Measurements from ENCODE around the gene TYW5. TPM values are rescaled to one million over a fixed set of nuclear protein-coding genes. Genes with fewer than 3 reads are reported as not detected.
A peak's percentile ranks its signal among the peaks of the same experiment; 100 is the strongest.

Gene TYW5
- total and polyA plus RNA-seq, 2 of the 13 experiments (the other 11 are each of a cell fraction or from before 2014, with no cell fraction given) = 8.3 to 14.6 TPM

- no peak overlapping the region for H3K27ac ChIP-seq (ENCODE audit: extremely low read length, insufficient read depth, low read length)
- no peak overlapping the region for H2AFZ ChIP-seq (ENCODE audit: low read length)
- H3K9me3 ChIP-seq (ENCODE audit: low read length) = no peaks in the 10 kb centered on the region
- no peak for DNase-seq (ENCODE audit: low spot score)
- no peak for ATAC-seq
- 81% methylated on average over 2 of the region's 2 CpGs for WGBS (ENCODE audit: low lambda C conversion rate)
- no TSS peak for BruUV-seq (replicated peaks)
- CTCF ChIA-PET (ENCODE audit: low intra/inter-chr PET ratio, low total read pairs) = no interaction called here
- H3K27me3 ChIP-seq (ENCODE audit: control insufficient read depth in 1 of 2, insufficient read depth in 2 of 2, low read length in 2 of 2) = no peaks in the 10 kb centered on the region
- no peaks in the 10 kb centered on the region for H4K20me1 ChIP-seq (ENCODE audit: insufficient read depth, low read length)
- TF ChIP-seq TOPORS (CRISPR knock-in tag; IDR thresholded peaks at IDR 0.05) (no peak), IRF2 (CRISPR knock-in tag; IDR thresholded peaks at IDR 0.05) (no peak), U2AF1 (optimal IDR thresholded peaks at IDR 0.05; ENCODE audit: low read depth, low read length) (no peak), ZNF629 (CRISPR knock-in tag; conservative IDR thresholded peaks at IDR 0.05) (0 out of 2 replicates have a peak, but pooled peaks have one; percentile 41), HOMEZ (CRISPR knock-in tag; IDR thresholded peaks at IDR 0.05; ENCODE audit: low read depth) (no peak), ZNF879 (CRISPR knock-in tag; IDR thresholded peaks at IDR 0.05) (no peak)
- FAIRE-seq = no peak
- H3K4me2 ChIP-seq (ENCODE audit: low read depth, low read length) = no peak overlapping the region
- H3K4me3 ChIP-seq (replicated peaks in 1 of 3; ENCODE audit: insufficient read depth in 1 of 3, low read depth in 2 of 3, low read length in 3 of 3) = no peak overlapping the region
- peaks cover 5% of the 10 kb centered on the region for H3K4me1 ChIP-seq (ENCODE audit: insufficient read depth, low read length)
- no peaks in the 10 kb centered on the region for H3K36me3 ChIP-seq (replicated peaks in 1 of 2; ENCODE audit: control insufficient read depth in 1 of 2, insufficient read depth in 2 of 2, low read length in 2 of 2)
- POLR2A ChIA-PET = no interaction called here
- no peak overlapping the region for H3K9ac ChIP-seq (ENCODE audit: insufficient read depth, low read depth, low read length)
- intact Hi-C loops (cut with micrococcal nuclease; ENCODE audit: unreplicated experiment) (loop anchor here (2.0 to 10.0 kb wide), 5 partner anchors 93 to 420 kb away; no protein-coding TSS in a partner anchor), in situ Hi-C loops (cut with HindIII; ENCODE audit: extremely low pct_ligation_motif_present, low pct_unique_long_range_greater_than_20kb) (loop anchor here (10.0 kb wide), 1 partner anchor 320 kb away; the partner anchor contains the start of gene SPATS2L)
- no peaks in the 10 kb centered on the region for H3K79me2 ChIP-seq (ENCODE audit: insufficient read depth, low read length)
Observed at GRCh38 chr2:199984755-199985154, 29.5 kb upstream of the TYW5 start.

- Histone ChIP-seq H3K79me2 (ENCODE audit: insufficient read depth, low read length) (no peaks in the 10 kb centered on the region), H3K27me3 (ENCODE audit: control insufficient read depth in 1 of 2, insufficient read depth in 2 of 2, low read length in 2 of 2) (no peaks in the 10 kb centered on the region), H4K20me1 (ENCODE audit: insufficient read depth, low read length) (no peaks in the 10 kb centered on the region), H3K4me1 (ENCODE audit: insufficient read depth, low read length) (peaks cover 7% of the 10 kb centered on the region), H3K4me2 (ENCODE audit: low read depth, low read length) (no peak overlapping the region), H3K9ac (ENCODE audit: insufficient read depth, low read depth, low read length) (no peak overlapping the region), H3K9me3 (ENCODE audit: low read length) (no peaks in the 10 kb centered on the region), H3K36me3 (replicated peaks in 1 of 2; ENCODE audit: control insufficient read depth in 1 of 2, insufficient read depth in 2 of 2, low read length in 2 of 2) (no peaks in the 10 kb centered on the region), H3K4me3 (replicated peaks in 1 of 3; ENCODE audit: insufficient read depth in 1 of 3, low read depth in 2 of 3, low read length in 3 of 3) (no peak overlapping the region), H2AFZ (ENCODE audit: low read length) (no peak overlapping the region), H3K27ac (ENCODE audit: extremely low read length, insufficient read depth, low read length) (no peak overlapping the region)
- 62% methylated on average over 4 of the region's 4 CpGs for WGBS (ENCODE audit: low lambda C conversion rate)
- DNase-seq (ENCODE audit: low spot score) (no peak), ATAC-seq (no peak), FAIRE-seq (no peak)
- intact Hi-C loops (cut with micrococcal nuclease; ENCODE audit: unreplicated experiment) (loop anchor here (2.0 to 10.0 kb wide), 3 partner anchors 319 to 421 kb away; no protein-coding TSS in a partner anchor), in situ Hi-C loops (cut with HindIII; ENCODE audit: extremely low pct_ligation_motif_present, low pct_unique_long_range_greater_than_20kb) (loop anchor here (10.0 kb wide), 1 partner anchor 321 kb away; the partner anchor contains the start of gene SPATS2L)
- TF ChIP-seq SP140L (CRISPR knock-in tag; IDR thresholded peaks at IDR 0.05; ENCODE audit: borderline replicate concordance) = no peak
- TF ChIP-seq ZNF552 (CRISPR knock-in tag; IDR thresholded peaks at IDR 0.05; ENCODE audit: borderline replicate concordance) = no peak
- no peak for TF ChIP-seq HOXA7 (CRISPR knock-in tag; IDR thresholded peaks at IDR 0.05)
- TF ChIP-seq RORA (CRISPR knock-in tag; IDR thresholded peaks at IDR 0.05) = no peak
- TF ChIP-seq TEF (CRISPR knock-in tag; IDR thresholded peaks at IDR 0.05) = no peak
- TF ChIP-seq ZNF639 (CRISPR knock-in tag; conservative IDR thresholded peaks at IDR 0.05) = no peak
- TF ChIP-seq HHEX (CRISPR knock-in tag; IDR thresholded peaks at IDR 0.05) = no peak
- TF ChIP-seq SNAI1 (CRISPR knock-in tag; IDR thresholded peaks at IDR 0.05; ENCODE audit: borderline replicate concordance) = no peak
- CTCF ChIA-PET (ENCODE audit: low intra/inter-chr PET ratio, low total read pairs) = no interaction called here
- BruUV-seq (replicated peaks) = no TSS peak
- POLR2A ChIA-PET = no interaction called here
Observed at GRCh38 chr2:199984159-199984558, 28.9 kb upstream of the TYW5 start.
